AG04450 (cell line): ENCODE measurements around the gene GJD3. TPM values are rescaled to one million over a fixed set of nuclear protein-coding genes. Genes with fewer than 3 reads are reported as not detected.

Experiments
- CTCF ChIA-PET: fragments of 300-600, 350-600 bp; formaldehyde crosslinking; extraction: SDS; loops from one replicate; lab custom pipeline; 2022; ENCODE audit warnings: antibody characterized with exemption, inconsistent platforms; lab: Charles Lee
- POLR2A ChIA-PET: fragments of 350-600 bp; formaldehyde crosslinking; extraction: SDS; loops from one replicate; lab custom pipeline; 2021; ENCODE audit warnings: antibody characterized with exemption, inconsistent platforms; lab: Yijun Ruan, JAX
- DNase-seq: peaks from one replicate; pipeline ENCODE4 v3.0.0-alpha.2; 2011; ENCODE audit warnings: low read depth, low spot score
- H3K27ac ChIP-seq: one replicate; pipeline ENCODE4 v1.5.1; 2012; ENCODE audit warnings: low read depth, low read length, control low read depth
- H3K27me3 ChIP-seq: one replicate; pipeline ENCODE4 v1.6.0; 2012; ENCODE audit warnings: low read length; ENCODE audit not compliant: control insufficient read depth, insufficient read depth
- H3K4me3 ChIP-seq: 2 replicates; pipeline ENCODE4 v1.5.1; 2011; ENCODE audit warnings: mild to moderate bottlenecking, low read depth, low read length, control low read depth
- H3K9me3 ChIP-seq: 2 replicates; pipeline ENCODE4 v1.5.1; 2012; ENCODE audit warnings: low read length; ENCODE audit not compliant: control insufficient read depth, insufficient read depth
- CTCF ChIP-seq: IDR thresholded peaks from 2 replicates; pipeline ENCODE4 v1.5.1; 2011; ENCODE audit warnings: low read depth, low read length, control low read depth, inconsistent platforms
- polyA plus RNA-seq: library from polyadenylated mRNA; depleted of rRNA; stranded (reverse); fragments of >200 nt; gene quantifications from 2 replicates; pipeline ENCODE4 v1.2.3, GENCODE V29; 2011

Gene GJD3
- polyA plus RNA-seq, 1 experiment = 0.41 TPM

DNA sequence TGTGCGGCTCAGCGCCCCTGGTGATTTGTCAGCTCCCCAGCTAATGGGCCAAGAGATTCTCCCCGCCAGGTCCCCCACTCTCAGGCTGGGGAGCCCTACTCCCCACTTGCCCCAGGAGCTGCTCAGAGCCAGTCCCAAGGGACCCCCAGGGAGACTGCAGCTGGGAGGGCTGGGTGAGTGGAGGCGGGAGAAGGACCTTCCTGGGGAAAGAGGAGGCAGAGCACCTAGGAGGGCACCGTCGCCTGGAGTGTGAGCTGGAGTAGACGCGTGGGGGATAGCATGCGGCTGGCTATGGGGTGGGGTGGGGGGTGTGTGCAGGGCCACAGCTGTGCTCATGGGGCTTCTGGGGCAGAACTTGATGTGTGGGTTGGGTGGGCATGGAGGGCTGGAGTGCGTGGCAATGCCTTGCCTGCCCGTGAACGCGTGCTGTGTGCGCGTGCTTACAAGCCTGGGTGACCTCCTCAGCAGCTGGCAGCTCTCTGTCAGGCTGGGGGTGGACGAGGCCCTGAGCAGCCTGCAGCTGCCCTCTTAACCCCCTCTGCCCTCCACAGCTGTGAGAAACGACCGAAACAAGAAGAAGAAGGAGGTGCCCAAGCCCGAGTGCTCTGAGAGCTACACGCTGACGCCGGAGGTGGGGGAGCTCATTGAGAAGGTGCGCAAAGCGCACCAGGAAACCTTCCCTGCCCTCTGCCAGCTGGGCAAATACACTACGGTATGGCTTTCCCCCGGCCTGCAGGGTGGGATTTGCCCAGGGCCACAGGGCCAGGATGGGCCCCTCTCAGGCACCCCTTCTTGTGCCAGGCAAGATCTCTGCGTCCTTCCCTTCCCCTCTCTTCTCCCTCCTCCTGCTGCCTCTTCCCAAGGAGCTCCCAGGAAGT is 12.9 kb downstream of the GJD3 start:
- DNase-seq = no peak
- POLR2A ChIA-PET = interaction anchor here (0.6 kb wide), 1 partner anchor 139 kb away, joined by 4 read pairs; no protein-coding TSS in a partner anchor
- CTCF ChIA-PET = interaction anchor here (1.5 to 3.8 kb wide), 3 partner anchors 35 to 50 kb away, joined by 3 to 13 read pairs (median 9); no protein-coding TSS in a partner anchor
- Histone ChIP-seq H3K4me3 (no peak overlapping the region), H3K27ac (no peak overlapping the region), H3K27me3 (no peaks in the 10 kb centered on the region), H3K9me3 (no peaks in the 10 kb centered on the region)
- TF ChIP-seq CTCF = no peak

- CTCF ChIA-PET = interaction anchor here (2.2 kb wide), 1 partner anchor 49 kb away, joined by 9 read pairs; no protein-coding TSS in a partner anchor
- POLR2A ChIA-PET = interaction anchor here (0.6 kb wide), 1 partner anchor 140 kb away, joined by 4 read pairs; no protein-coding TSS in a partner anchor
- Histone ChIP-seq H3K9me3 (no peaks in the 10 kb centered on the region), H3K4me3 (no peak overlapping the region), H3K27me3 (no peaks in the 10 kb centered on the region), H3K27ac (no peak overlapping the region)
- DNase-seq = no peak
- no peak for TF ChIP-seq CTCF
Observed at GRCh38 chr17:40350689-40351358, 13.7 kb downstream of the GJD3 start.

- CTCF ChIA-PET = no interaction called here
- Histone ChIP-seq H3K9me3 (no peaks in the 10 kb centered on the region; the same call in 1 of the 2 replicates), H3K27ac (no peak overlapping the region), H3K27me3 (no peaks in the 10 kb centered on the region), H3K4me3 (no peak overlapping the region)
- POLR2A ChIA-PET = no interaction called here
- no peak for TF ChIP-seq CTCF
- no peak for DNase-seq
Observed at GRCh38 chr17:40349895-40350688, 14.4 kb downstream of the GJD3 start.

GRCh38 chr17:40349477-40349894 is 15.1 kb downstream of the GJD3 start:
- TF ChIP-seq CTCF = no peak
- no peak overlapping the region for H3K27ac ChIP-seq
- POLR2A ChIA-PET = no interaction called here
- no peaks in the 10 kb centered on the region; the same call in 1 of the 2 replicates for H3K9me3 ChIP-seq
- CTCF ChIA-PET = no interaction called here
- H3K27me3 ChIP-seq = no peaks in the 10 kb centered on the region
- H3K4me3 ChIP-seq = no peak overlapping the region
- no peak for DNase-seq
